Left lung (tissue), 10 donors: ENCODE measurements around the gene NLRC3. TPM values are rescaled to one million over a fixed set of nuclear protein-coding genes. Genes with fewer than 3 reads are reported as not detected.

Experiments used
- ATAC-seq: fragments of 200-7000 bp; cut with Tn5 transposase; one replicate; pipeline ENCODE4 v1.9.1; 2020; ENCODE audit warnings: moderate library complexity
- DNase-seq, 4 donors: peaks; one replicate each; pipeline ENCODE4 v3.0.0-alpha.2; 2013 to 2020
- H3K27ac ChIP-seq, 2 donors: fragments of 200-600 bp; sonication (generic) in 1 of 2; one replicate each; pipeline versions ENCODE4 v1.5.0 to v1.8.0; 2020 to 2021
- H3K27me3 ChIP-seq, 2 donors: fragments of 200-600 bp; sonication (generic) in 1 of 2; one replicate each; pipeline versions ENCODE4 v1.5.0 to v1.8.0; 2020 to 2021
- H3K36me3 ChIP-seq, 2 donors: fragments of 200-600 bp; sonication (generic) in 1 of 2; one replicate each; pipeline versions ENCODE4 v1.5.0 to v1.8.0; 2020 to 2021
- H3K4me1 ChIP-seq, 2 donors: fragments of 200-600 bp; one replicate each; pipeline ENCODE4 v1.8.0; 2021
- H3K4me3 ChIP-seq, 2 donors: fragments of 200-600 bp; sonication (generic) in 1 of 2; one replicate each; pipeline versions ENCODE4 v1.5.0 to v1.8.0; 2020 to 2021; ENCODE audit warnings: mild to moderate bottlenecking in 1 of 2
- H3K9me3 ChIP-seq, 2 donors: fragments of 200-600 bp; sonication (generic) in 1 of 2; one replicate each; pipeline versions ENCODE4 v1.5.0 to v1.8.0; 2020 to 2021
- CTCF ChIP-seq, 2 donors: fragments of 200-600 bp; sonication (generic) in 1 of 2; IDR thresholded peaks; one replicate each; pipeline versions ENCODE4 v1.5.0 to v1.8.0; 2021; ENCODE audit warnings: antibody characterized with exemption in 2 of 2
- intact Hi-C, 2 donors: fragments of 100-400 bp; cut with DNase I; formaldehyde crosslinking; loops; one replicate each; pipeline versions ENCODE4 v1.11.2 to v1.14.2; 2022
- polyA plus RNA-seq, 6 donors: library from polyadenylated mRNA; unstranded; fragments of 120-200 nt; gene quantifications; one replicate each; pipeline ENCODE4 v1.2.1, GENCODE V29; 2013; ENCODE audit not compliant: insufficient read length in 6 of 6
- total RNA-seq, 2 donors: library from RNA; stranded (reverse); fragmentation: NEBNext Ultra II Directional; extraction: Animal tissue kit (Norgen Biotek cat#: 25700); gene quantifications; one replicate each; pipeline ENCODE4 v1.2.1, GENCODE V29; 2021
- donor health status: DM: no; HTN: yes; CAD: no.
- donor health status: DM: no; HTN: no; CAD: no.

Gene NLRC3
- total and polyA plus RNA-seq, 8 donors = 1.9 to 4.5 (median 3.4) TPM

GRCh38 chr16:3590736-3591435 is 13.7 kb upstream of the NLRC3 start:
- DNase-seq = peak in 2 of 4 donors; percentile 78 to 79
- ATAC-seq = peak; percentile 78

GRCh38 chr16:3589991-3590701 is 12.9 kb upstream of the NLRC3 start:
- no peak for TF ChIP-seq CTCF (IDR thresholded peaks at IDR 0.05)
- Histone ChIP-seq H3K27ac (peak overlapping the region in 1 of 2 donors; percentile 71), H3K9me3 (no peaks in the 10 kb centered on the region), H3K4me1 (peaks cover 10 to 32% of the 10 kb centered on the region in 2 donors), H3K27me3 (no peaks in the 10 kb centered on the region), H3K36me3 (peaks cover 0 to 50% of the 10 kb centered on the region in 2 donors), H3K4me3 (no peak overlapping the region)
- DNase-seq (peak in 1 of 4 donors; percentile 77), ATAC-seq (no peak)
- intact Hi-C loops = no loop called here

More at GRCh38 chr16:3590736-3591435, 13.7 kb upstream of the NLRC3 start:
- Histone ChIP-seq H3K27me3 (no peaks in the 10 kb centered on the region), H3K27ac (peak overlapping the region; percentile 13 to 71), H3K4me1 (peaks cover 10 to 32% of the 10 kb centered on the region in 2 donors), H3K36me3 (peaks cover 0 to 57% of the 10 kb centered on the region in 2 donors), H3K4me3 (no peak overlapping the region), H3K9me3 (no peaks in the 10 kb centered on the region)
- TF ChIP-seq CTCF (IDR thresholded peaks at IDR 0.05) = no peak
- intact Hi-C loops = no loop called here

GRCh38 chr16:3589441-3589921 is 12.3 kb upstream of the NLRC3 start:
- peaks cover 10 to 32% of the 10 kb centered on the region in 2 donors for H3K4me1 ChIP-seq
- intact Hi-C loops = no loop called here
- peak overlapping the region in 1 of 2 donors; percentile 17 for H3K4me3 ChIP-seq
- ATAC-seq (peak; percentile 47), DNase-seq (peak in 2 of 4 donors; percentile 71 to 89)
- no peak for TF ChIP-seq CTCF (IDR thresholded peaks at IDR 0.05)
- H3K27me3 ChIP-seq = no peaks in the 10 kb centered on the region
- H3K9me3 ChIP-seq = no peaks in the 10 kb centered on the region
- peaks cover 0 to 45% of the 10 kb centered on the region in 2 donors for H3K36me3 ChIP-seq
- H3K27ac ChIP-seq = peak overlapping the region in 1 of 2 donors; percentile 45

GRCh38 chr16:3589001-3589400 is 11.8 kb upstream of the NLRC3 start:
- TF ChIP-seq CTCF (IDR thresholded peaks at IDR 0.05) = no peak
- Histone ChIP-seq H3K9me3 (no peaks in the 10 kb centered on the region), H3K4me3 (peak overlapping the region in 1 of 2 donors; percentile 17), H3K27me3 (no peaks in the 10 kb centered on the region), H3K36me3 (peaks cover 0 to 45% of the 10 kb centered on the region in 2 donors), H3K4me1 (peaks cover 10 to 32% of the 10 kb centered on the region in 2 donors), H3K27ac (no peak overlapping the region)
- DNase-seq (peak in 1 of 4 donors; percentile 75), ATAC-seq (no peak)
- intact Hi-C loops = no loop called here
